Cardiac muscle cell (in vitro differentiated cells and primary cell): ENCODE measurements around the gene UPK1A. TPM values are rescaled to one million over a fixed set of nuclear protein-coding genes. Genes with fewer than 3 reads are reported as not detected.
"Not testable (repeated sequence)": the region's sequence is repeated elsewhere in the genome, so short reads cannot be mapped to it uniquely, and the experiment has no call there.

Experiments
- DNase-seq, 2 donors: peaks; one replicate each; pipeline versions ENCODE4 v3.0.0 to v3.0.0-alpha.2; 2010 to 2017; ENCODE audit warnings: low read depth in 1 of 2, low spot score in 1 of 2
- H3K27ac ChIP-seq: fragments of 200-600 bp; sonication (generic); 2 replicates; pipeline ENCODE4 v1.5.1; 2016
- H3K27me3 ChIP-seq: fragments of 200-600 bp; sonication (generic); 2 replicates; pipeline ENCODE4 v1.6.0; 2016; ENCODE audit warnings: control low read depth
- H3K36me3 ChIP-seq: fragments of 200-600 bp; sonication (generic); 2 replicates; pipeline ENCODE4 v1.5.1; 2016; ENCODE audit warnings: control low read depth
- H3K4me1 ChIP-seq: fragments of 200-600 bp; sonication (generic); 2 replicates; pipeline ENCODE4 v1.8.1; 2017; ENCODE audit warnings: low read depth, mild to moderate bottlenecking, mixed run types
- H3K4me3 ChIP-seq: fragments of 200-600 bp; sonication (generic); 2 replicates; pipeline ENCODE4 v1.5.1; 2016; ENCODE audit warnings: mild to moderate bottlenecking
- H3K9me3 ChIP-seq: fragments of 200-600 bp; sonication (generic); 2 replicates; pipeline ENCODE4 v1.5.1; 2017; ENCODE audit warnings: low read depth, mild to moderate bottlenecking, control low read depth
- CTCF ChIP-seq: IDR thresholded peaks from 2 replicates; pipeline ENCODE4 v1.5.1; 2012; ENCODE audit warnings: low read depth, mild to moderate bottlenecking, low read length
- polyA plus RNA-seq: library from polyadenylated mRNA; unstranded; fragments of >200 nt; fragmentation: Nextera tagmentation; extraction: Ambion mirVana; gene quantifications from 2 replicates; pipeline ENCODE4 v1.2.1, GENCODE V29; 2016
- total RNA-seq: library from RNA; depleted of rRNA; stranded (reverse); fragments of >200 nt; gene quantifications from 2 replicates; pipeline ENCODE4 v1.2.3, GENCODE V29; 2016

Gene UPK1A
- total and polyA plus RNA-seq, 2 experiments from 2014 or later: 1.4 TPM; not detected in 1

DNA sequence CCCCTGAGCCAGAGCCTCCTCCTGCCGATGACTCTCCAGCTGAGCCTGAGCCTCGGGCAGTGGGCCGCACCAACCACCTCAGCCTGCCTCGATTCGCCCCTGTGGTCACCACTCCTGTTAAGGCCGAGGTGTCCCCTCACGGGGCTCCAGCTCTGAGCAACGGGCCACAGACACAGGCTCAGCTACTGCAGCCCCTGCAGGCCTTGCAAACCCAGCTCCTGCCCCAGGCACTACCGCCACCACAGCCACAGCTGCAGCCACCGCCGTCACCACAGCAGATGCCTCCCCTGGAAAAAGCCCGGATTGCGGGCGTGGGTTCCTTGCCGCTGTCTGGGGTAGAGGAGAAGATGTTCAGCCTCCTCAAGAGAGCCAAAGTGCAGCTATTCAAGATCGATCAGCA, 55.1 kb downstream of the UPK1A start:
- no peak for TF ChIP-seq CTCF
- H3K4me3 ChIP-seq: no peak overlapping the region
- peaks cover 43% of the 10 kb centered on the region for H3K36me3 ChIP-seq
- DNase-seq: no peak
- H3K27ac ChIP-seq: no peak overlapping the region
- no peaks in the 10 kb centered on the region for H3K27me3 ChIP-seq
- H3K4me1 ChIP-seq: no peaks in the 10 kb centered on the region
- H3K9me3 ChIP-seq: no peaks in the 10 kb centered on the region

DNA sequence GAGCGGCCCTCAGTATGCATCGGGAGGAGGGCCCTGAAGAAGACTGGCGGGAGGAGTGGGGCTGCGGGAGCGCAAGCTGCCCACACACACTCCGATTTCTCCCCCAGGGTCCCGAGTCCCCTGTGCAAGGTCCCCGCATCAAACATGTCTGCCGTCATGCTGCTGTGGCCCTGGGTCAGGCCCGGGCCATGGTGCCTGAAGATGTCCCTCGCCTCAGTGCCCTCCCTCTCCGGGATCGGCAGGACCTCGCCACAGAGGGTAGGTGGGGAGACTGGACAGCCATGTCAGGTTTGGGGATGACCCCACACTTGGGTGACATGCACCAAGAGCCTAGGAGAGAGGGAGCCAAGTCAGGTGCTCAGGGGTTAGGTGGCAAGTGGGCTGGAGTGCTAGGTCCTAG, 56.1 kb downstream of the UPK1A start:
- Histone ChIP-seq H3K36me3 (peaks cover 48% of the 10 kb centered on the region), H3K9me3 (no peaks in the 10 kb centered on the region), H3K27me3 (no peaks in the 10 kb centered on the region), H3K4me1 (no peaks in the 10 kb centered on the region), H3K27ac (no peak overlapping the region), H3K4me3 (no peak overlapping the region)
- no peak for TF ChIP-seq CTCF
- no peak for DNase-seq

DNA sequence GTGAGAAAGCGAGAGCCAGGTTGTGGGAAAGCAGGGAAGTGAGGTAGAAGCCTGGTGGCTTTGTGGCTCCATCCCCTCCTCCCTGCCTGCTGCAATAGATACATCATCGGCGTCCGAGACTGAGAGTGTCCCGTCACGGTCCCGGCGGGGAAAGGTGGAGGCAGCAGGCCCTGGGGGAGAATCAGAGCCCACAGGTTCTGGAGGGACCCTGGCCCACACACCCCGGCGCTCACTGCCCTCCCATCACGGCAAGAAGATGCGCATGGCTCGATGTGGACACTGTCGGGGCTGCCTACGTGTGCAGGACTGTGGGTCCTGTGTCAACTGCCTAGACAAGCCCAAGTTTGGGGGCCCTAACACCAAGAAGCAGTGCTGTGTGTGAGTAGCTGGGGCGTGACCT, 56.6 kb downstream of the UPK1A start:
- Histone ChIP-seq H3K27me3 (no peaks in the 10 kb centered on the region), H3K4me1 (no peaks in the 10 kb centered on the region), H3K27ac (no peak overlapping the region)

GRCh38 chr19:35723671-35724070, 57.4 kb downstream of the UPK1A start:
- Histone ChIP-seq H3K9me3 (no peaks in the 10 kb centered on the region), H3K36me3 (peaks cover 58% of the 10 kb centered on the region), H3K4me3 (no peak overlapping the region), H3K27me3 (no peaks in the 10 kb centered on the region), H3K27ac (no peak overlapping the region), H3K4me1 (no peaks in the 10 kb centered on the region)
- no peak for TF ChIP-seq CTCF
- no peak for DNase-seq

More for the DNA sequence above, 56.6 kb downstream of the UPK1A start:
- Histone ChIP-seq H3K36me3 (peaks cover 51% of the 10 kb centered on the region), H3K4me3 (no peak overlapping the region), H3K9me3 (no peaks in the 10 kb centered on the region)
- DNase-seq: no peak
- TF ChIP-seq CTCF: no peak

GRCh38 chr19:35724132-35724531, 57.8 kb downstream of the UPK1A start:
- not testable (repeated sequence) for H3K27ac ChIP-seq, H3K4me1 ChIP-seq, H3K4me3 ChIP-seq, H3K27me3 ChIP-seq, DNase-seq, H3K9me3 ChIP-seq
- H3K36me3 ChIP-seq: peaks cover 62% of the 10 kb centered on the region

GRCh38 chr19:35724560-35724959, 58.2 kb downstream of the UPK1A start:
- TF ChIP-seq CTCF: no peak
- Histone ChIP-seq H3K27ac (no peak overlapping the region), H3K4me3 (no peak overlapping the region), H3K27me3 (no peaks in the 10 kb centered on the region), H3K36me3 (peaks cover 66% of the 10 kb centered on the region), H3K9me3 (no peaks in the 10 kb centered on the region), H3K4me1 (no peaks in the 10 kb centered on the region)
- no peak for DNase-seq
